C4-2B (cell line): ENCODE results near the gene MPHOSPH9.

ENCODE experiments used
- CTCF ChIP-seq: fragments of 450-650 bp; conservative IDR thresholded peaks from 2 replicates; pipeline ENCODE4 v1.5.1; 2017; ENCODE audit warnings: mild to moderate bottlenecking
- ZFX ChIP-seq: fragments of 450-650 bp; IDR thresholded peaks from 2 replicates; pipeline ENCODE4 v1.6.1; 2017

- TF ChIP-seq CTCF, result no peak
- no peak for TF ChIP-seq ZFX
Observed at GRCh38 chr12:123122626-123123025, 110.3 kb downstream of the MPHOSPH9 start.
